Erythroblast (primary cell): ENCODE results near the gene AIMP1.

Source experiments
- GATA1 ChIP-seq: IDR thresholded peaks from 2 replicates; pipeline ENCODE4 v1.6.1; 2011; ENCODE audit warnings: low read depth, mild to moderate bottlenecking, control low read depth, low read length, moderate library complexity
- POLR2A ChIP-seq: IDR thresholded peaks from 2 replicates; pipeline ENCODE4 v1.6.1; 2011; ENCODE audit warnings: mild to moderate bottlenecking, low read length

DNA sequence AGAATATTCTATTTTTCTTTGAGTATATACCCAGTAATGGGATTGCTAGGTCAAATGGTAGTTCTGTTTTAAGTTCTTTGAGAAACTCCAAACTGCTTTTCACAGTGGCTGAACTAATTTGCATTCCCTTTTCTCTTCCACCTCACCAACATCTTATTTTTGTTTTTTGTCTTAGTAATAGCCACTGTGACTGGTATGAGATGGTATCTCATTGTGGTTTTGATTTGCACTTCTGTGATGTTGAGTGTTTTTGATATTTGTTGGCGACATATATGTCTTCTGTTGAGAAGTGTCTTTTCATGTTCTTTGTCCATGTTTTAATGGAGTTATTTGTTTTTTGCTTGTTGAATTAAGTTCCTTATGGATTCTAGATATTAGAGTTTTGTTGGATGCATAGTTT is 24.4 kb downstream of the AIMP1 start:
- TF ChIP-seq POLR2A (no peak), GATA1 (no peak)
